Measurements from ENCODE around the gene EFCAB6. TPM values are rescaled to one million over a fixed set of nuclear protein-coding genes. Genes with fewer than 3 reads are reported as not detected.

EFCAB6 gene
- total and polyA plus RNA-seq, 2 donors (not counting 1 experiment from before 2014, with no cell fraction given) = 0.07 to 0.10 TPM

- CTCF ChIA-PET = no interaction called here
- WGBS (ENCODE audit: insufficient coverage) = 94% methylated on average over 9 of the region's 9 CpGs
- no peaks in the 10 kb centered on the region for H4K20me1 ChIP-seq (ENCODE audit: control insufficient read depth, insufficient read depth, low read length, poor library complexity, severe bottlenecking)
- H3K9me3 ChIP-seq (ENCODE audit: control extremely low read depth in 1 of 3, control insufficient read depth in 2 of 3, insufficient read depth in 1 of 3, low read length in 2 of 3) = peaks cover 0 to 25% (median 0%) of the 10 kb centered on the region in 3 donors
- H3K4me2 ChIP-seq (replicated peaks; ENCODE audit: low read depth, low read length, poor library complexity, severe bottlenecking) = no peak overlapping the region
- H3K27me3 Mint-ChIP-seq = peaks cover under 1% of the 10 kb centered on the region
- TF ChIP-seq EZH2 (IDR thresholded peaks at IDR 0.05; ENCODE audit: borderline replicate concordance, insufficient read depth, low read depth, low read length, poor library complexity, severe bottlenecking) (no peak), CTCF (IDR thresholded peaks at IDR 0.05) (no peak)
- no peaks in the 10 kb centered on the region for H3K79me2 ChIP-seq (ENCODE audit: control insufficient read depth, insufficient read depth, low read length)
- no peak overlapping the region for H3K27ac Mint-ChIP-seq
- H3K4me3 ChIP-seq (ENCODE audit: control extremely low read depth in 1 of 5, extremely low read depth in 1 of 5, insufficient read depth in 1 of 5, low read depth in 2 of 5, low read length in 4 of 5) = no peak overlapping the region
- no peaks in the 10 kb centered on the region for H3K4me1 Mint-ChIP-seq
- H3K9ac ChIP-seq (ENCODE audit: low read length) = no peak overlapping the region
- no peak overlapping the region for H3K4me3 Mint-ChIP-seq
- no peaks in the 10 kb centered on the region for H3K36me3 ChIP-seq (replicated peaks in 1 of 2; ENCODE audit: control extremely low read depth in 1 of 2, control insufficient read depth in 1 of 2, extremely low read depth in 1 of 2, insufficient read depth in 2 of 2, low read length in 1 of 2)
- H3K27me3 ChIP-seq (replicated peaks in 1 of 4; ENCODE audit: control extremely low read depth in 1 of 4, control insufficient read depth in 3 of 4, insufficient read depth in 4 of 4, low read length in 3 of 4) = no peaks in the 10 kb centered on the region
- H2AFZ ChIP-seq (ENCODE audit: insufficient read depth, low read depth, low read length, poor library complexity, severe bottlenecking) = no peak overlapping the region
- DNase-seq (no peak), ATAC-seq (ENCODE audit: low read depth) (no peak)
- intact Hi-C loops (cut with micrococcal nuclease) = no loop called here
- H3K27ac ChIP-seq (ENCODE audit: low read length in 2 of 2) = no peak overlapping the region
- no peaks in the 10 kb centered on the region for H3K9me3 Mint-ChIP-seq (ENCODE audit: insufficient read depth)
- no peaks in the 10 kb centered on the region for H3K4me1 ChIP-seq (ENCODE audit: control insufficient read depth in 2 of 2, insufficient read depth in 2 of 2, low read length in 2 of 2)
- POLR2A ChIA-PET = no interaction called here
Measured at GRCh38 chr22:43566021-43566420, 246.1 kb downstream of the EFCAB6 start.

GRCh38 chr22:43564859-43565258 is 247.2 kb downstream of the EFCAB6 start:
- no peaks in the 10 kb centered on the region for H3K36me3 ChIP-seq (replicated peaks in 1 of 2; ENCODE audit: control extremely low read depth in 1 of 2, control insufficient read depth in 1 of 2, extremely low read depth in 1 of 2, insufficient read depth in 2 of 2, low read length in 1 of 2)
- H3K27me3 ChIP-seq (replicated peaks in 1 of 4; ENCODE audit: control extremely low read depth in 1 of 4, control insufficient read depth in 3 of 4, insufficient read depth in 4 of 4, low read length in 3 of 4) = no peaks in the 10 kb centered on the region
- Mint-ChIP-seq H3K27ac (no peak overlapping the region), H3K4me3 (no peak overlapping the region), H3K4me1 (no peaks in the 10 kb centered on the region), H3K9me3 (ENCODE audit: insufficient read depth) (no peaks in the 10 kb centered on the region), H3K27me3 (no peaks in the 10 kb centered on the region)
- ATAC-seq (ENCODE audit: low read depth) = no peak
- H3K9ac ChIP-seq (ENCODE audit: low read length) = no peak overlapping the region
- WGBS (ENCODE audit: insufficient coverage) = 92% methylated on average over 5 of the region's 6 CpGs
- DNase-seq = no peak
- no peaks in the 10 kb centered on the region for H3K4me1 ChIP-seq (ENCODE audit: control insufficient read depth in 2 of 2, insufficient read depth in 2 of 2, low read length in 2 of 2)
- intact Hi-C loops (cut with micrococcal nuclease) = no loop called here
- H3K27ac ChIP-seq (ENCODE audit: low read length in 2 of 2) = no peak overlapping the region
- H3K79me2 ChIP-seq (ENCODE audit: control insufficient read depth, insufficient read depth, low read length) = no peaks in the 10 kb centered on the region
- CTCF ChIA-PET = no interaction called here
- no peak overlapping the region for H3K4me3 ChIP-seq (ENCODE audit: control extremely low read depth in 1 of 5, extremely low read depth in 1 of 5, insufficient read depth in 1 of 5, low read depth in 2 of 5, low read length in 4 of 5)
- H3K4me2 ChIP-seq (replicated peaks; ENCODE audit: low read depth, low read length, poor library complexity, severe bottlenecking) = no peak overlapping the region
- H3K9me3 ChIP-seq (ENCODE audit: control extremely low read depth in 1 of 3, control insufficient read depth in 2 of 3, insufficient read depth in 1 of 3, low read length in 2 of 3) = peaks cover 0 to 21% (median 0%) of the 10 kb centered on the region in 3 donors
- TF ChIP-seq CTCF (IDR thresholded peaks at IDR 0.05) = no peak
- H2AFZ ChIP-seq (ENCODE audit: insufficient read depth, low read depth, low read length, poor library complexity, severe bottlenecking) = no peak overlapping the region
- POLR2A ChIA-PET = no interaction called here
- H4K20me1 ChIP-seq (ENCODE audit: control insufficient read depth, insufficient read depth, low read length, poor library complexity, severe bottlenecking) = no peaks in the 10 kb centered on the region
